ENCODE results near the gene GRIN2A. TPM values are rescaled to one million over a fixed set of nuclear protein-coding genes. Genes with fewer than 3 reads are reported as not detected.

The GRIN2A gene
- total RNA-seq, 4 donors from 2014 or later = 0.35 to 7.4 (median 1.5) TPM

GRCh38 chr16:10067406-10067805 is 114.8 kb downstream of the GRIN2A start:
- TF ChIP-seq CTCF (IDR thresholded peaks at IDR 0.05) (no peak), POLR2A (IDR thresholded peaks at IDR 0.05) (no peak)
- no peaks in the 10 kb centered on the region for H3K36me3 ChIP-seq
- H3K9me3 ChIP-seq = no peaks in the 10 kb centered on the region
- no peaks in the 10 kb centered on the region for H3K4me1 ChIP-seq
- H3K4me3 ChIP-seq = no peak overlapping the region
- no peak for DNase-seq
- H3K27me3 ChIP-seq = no peaks in the 10 kb centered on the region
- no peak overlapping the region for H3K27ac ChIP-seq

GRCh38 chr16:10065019-10065418 is 117.2 kb downstream of the GRIN2A start:
- DNase-seq = no peak
- no peaks in the 10 kb centered on the region for H3K9me3 ChIP-seq
- H3K4me3 ChIP-seq = no peak overlapping the region
- H3K36me3 ChIP-seq = no peaks in the 10 kb centered on the region
- TF ChIP-seq POLR2A (IDR thresholded peaks at IDR 0.05) (no peak), CTCF (IDR thresholded peaks at IDR 0.05) (no peak)
- H3K27ac ChIP-seq = no peak overlapping the region
- H3K27me3 ChIP-seq = no peaks in the 10 kb centered on the region
- H3K4me1 ChIP-seq = no peaks in the 10 kb centered on the region

GRCh38 chr16:10048850-10049249 is 133.4 kb downstream of the GRIN2A start:
- no peaks in the 10 kb centered on the region for H3K9me3 ChIP-seq
- no peak overlapping the region for H3K4me3 ChIP-seq
- H3K27ac ChIP-seq = no peak overlapping the region
- TF ChIP-seq CTCF (IDR thresholded peaks at IDR 0.05) (no peak), POLR2A (IDR thresholded peaks at IDR 0.05) (no peak)
- H3K27me3 ChIP-seq = no peaks in the 10 kb centered on the region
- H3K4me1 ChIP-seq = no peaks in the 10 kb centered on the region
- H3K36me3 ChIP-seq = no peaks in the 10 kb centered on the region
- no peak for DNase-seq

GRCh38 chr16:10045947-10046346 is 136.3 kb downstream of the GRIN2A start:
- TF ChIP-seq POLR2A (IDR thresholded peaks at IDR 0.05) = no peak
- TF ChIP-seq CTCF (IDR thresholded peaks at IDR 0.05) = no peak
- Histone ChIP-seq H3K9me3 (no peaks in the 10 kb centered on the region), H3K4me1 (no peaks in the 10 kb centered on the region), H3K27me3 (no peaks in the 10 kb centered on the region), H3K4me3 (no peak overlapping the region), H3K27ac (no peak overlapping the region), H3K36me3 (no peaks in the 10 kb centered on the region)
- no peak for DNase-seq

- Histone ChIP-seq H3K4me1 (no peaks in the 10 kb centered on the region), H3K4me3 (no peak overlapping the region), H3K27me3 (no peaks in the 10 kb centered on the region), H3K27ac (no peak overlapping the region), H3K9me3 (no peaks in the 10 kb centered on the region), H3K36me3 (no peaks in the 10 kb centered on the region)
- no peak for DNase-seq
- TF ChIP-seq CTCF (IDR thresholded peaks at IDR 0.05) (no peak), POLR2A (IDR thresholded peaks at IDR 0.05) (no peak)
These were observed 136.9 kb downstream of the GRIN2A start for GRCh38 chr16:10045291-10045775.

All from Peyer's patch (tissue), 4 donors.